HepG2 (cell line): ENCODE results near the gene CTNNAL1. TPM values are rescaled to one million over a fixed set of nuclear protein-coding genes. Genes with fewer than 3 reads are reported as not detected.

Experiments used
- ATAC-seq: fragments of 200-7000 bp; cut with Tn5 transposase; 3 replicates; pipeline ENCODE4 v1.9.1; 2020; ENCODE audit warnings: mild to moderate bottlenecking, moderate library complexity
- BruUV-seq: library from RNA; stranded (reverse); fragments of 400-500 nt; replicated peaks from 2 replicates; lab custom pipeline; 2021; lab: Mats Ljungman, UMichigan
- CTCF ChIA-PET: fragments of 300-600 bp; formaldehyde crosslinking; extraction: SDS; loops from one replicate; lab custom pipeline; 2021; ENCODE audit warnings: low total read pairs, inconsistent platforms, low intra/inter-chr PET ratio; lab: Yijun Ruan, JAX
- POLR2A ChIA-PET: fragments of 350-600 bp; sonication (Branson Sonifier 250); formaldehyde crosslinking; loops from one replicate; lab custom pipeline; 2020; ENCODE audit warnings: antibody characterized with exemption, inconsistent platforms; lab: Yijun Ruan, JAX
- DNase-seq: peaks from one replicate; pipeline ENCODE4 v3.0.0-alpha.2; 2015; ENCODE audit warnings: low spot score
- FAIRE-seq: peaks from 3 replicates; lab custom pipeline; 2011; peaks lifted over from hg19 to GRCh38; lab: Jason Lieb, UNC
- H2AFZ ChIP-seq: one replicate; pipeline ENCODE4 v1.6.1; 2011; ENCODE audit warnings: low read length, inconsistent platforms
- H3K27ac ChIP-seq: fragments of 300-600 bp; 3 replicates; pipeline ENCODE4 v1.8.0; 2011; ENCODE audit warnings: mixed run types, mild to moderate bottlenecking, mixed read lengths, low read length, inconsistent platforms; ENCODE audit not compliant: insufficient read depth; ENCODE audit errors: extremely low read length
- H3K27me3 ChIP-seq, 2 experiments: fragments of 200-600 bp in 1 of 2; 2 replicates in 1 of 2; 3 replicates in 1 of 2; pipeline versions ENCODE4 v1.6.0 to v1.8.0; 2011; ENCODE audit warnings: low read length in 2 of 2, mild to moderate bottlenecking in 2 of 2, moderate library complexity in 2 of 2, inconsistent platforms in 1 of 2; ENCODE audit not compliant: insufficient read depth in 2 of 2, control insufficient read depth in 1 of 2
- H3K36me3 ChIP-seq, 2 experiments: fragments of 200-600 bp in 1 of 2; replicated peaks in 1 of 2; 2 replicates in 1 of 2; 3 replicates in 1 of 2; pipeline versions ENCODE4 v1.5.1 to v1.8.0; 2011; ENCODE audit warnings: low read length in 2 of 2, inconsistent platforms in 1 of 2; ENCODE audit not compliant: insufficient read depth in 2 of 2, control insufficient read depth in 1 of 2
- H3K4me1 ChIP-seq: 2 replicates; pipeline ENCODE4 v1.5.1; 2012; ENCODE audit warnings: low read length, inconsistent platforms; ENCODE audit not compliant: insufficient read depth
- H3K4me2 ChIP-seq: 2 replicates; pipeline ENCODE4 v1.6.0; 2011; ENCODE audit warnings: low read depth, low read length, inconsistent platforms
- H3K4me3 ChIP-seq, 3 experiments: fragments of 200-600 bp in 1 of 3; sonication (generic), shearing (Covaris generic) in 1 of 3; replicated peaks in 1 of 3; 2 replicates each; pipeline ENCODE4 v1.5.1; 2011 to 2016; ENCODE audit warnings: low read length in 3 of 3, inconsistent platforms in 2 of 3, low read depth in 2 of 3, mild to moderate bottlenecking in 2 of 3, control low read depth in 1 of 3, mixed read lengths in 1 of 3; ENCODE audit not compliant: insufficient read depth in 1 of 3
- H3K79me2 ChIP-seq: one replicate; pipeline ENCODE4 v1.6.1; 2011; ENCODE audit warnings: low read length, inconsistent platforms; ENCODE audit not compliant: insufficient read depth
- H3K9ac ChIP-seq: 2 replicates; pipeline ENCODE4 v1.6.0; 2011; ENCODE audit warnings: mild to moderate bottlenecking, low read depth, low read length, inconsistent platforms; ENCODE audit not compliant: insufficient read depth
- H3K9me3 ChIP-seq: 2 replicates; pipeline ENCODE4 v1.5.1; 2012; ENCODE audit warnings: mild to moderate bottlenecking, low read length
- H4K20me1 ChIP-seq: 2 replicates; pipeline ENCODE4 v1.6.0; 2011; ENCODE audit warnings: inconsistent platforms, mild to moderate bottlenecking, low read length, moderate library complexity; ENCODE audit not compliant: insufficient read depth
- CEBPG ChIP-seq: IDR thresholded peaks from 2 replicates; pipeline ENCODE4 v1.6.1; 2016
- DPF2 ChIP-seq: sonication (generic); formaldehyde crosslinking; IDR thresholded peaks from 2 replicates; pipeline ENCODE4 v1.4.0; 2020; ENCODE audit warnings: mild to moderate bottlenecking, low read depth, missing genetic modification reagents, borderline replicate concordance
- GABPA ChIP-seq, 2 experiments: IDR thresholded peaks; 2 replicates each; pipeline ENCODE4 v1.6.1; 2011 to 2016; ENCODE audit warnings: low read depth in 2 of 2, low read length in 1 of 2, missing biosample characterization in 1 of 2, missing genetic modification characterization in 1 of 2
- KDM2A ChIP-seq: sonication (generic); formaldehyde crosslinking; IDR thresholded peaks from 2 replicates; pipeline ENCODE4 v1.4.0; 2020; ENCODE audit warnings: low read depth, missing genetic modification reagents, borderline replicate concordance
- KDM5B ChIP-seq: sonication (generic); formaldehyde crosslinking; IDR thresholded peaks from 2 replicates; pipeline ENCODE4 v1.4.0; 2020; ENCODE audit warnings: missing genetic modification reagents, mild to moderate bottlenecking, borderline replicate concordance
- RBFOX2 ChIP-seq: fragments of 200-400 bp; formaldehyde crosslinking; IDR thresholded peaks from 2 replicates; pipeline ENCODE4 v1.6.1; 2017; ENCODE audit warnings: low read depth, mild to moderate bottlenecking, low read length
- YEATS4 ChIP-seq: sonication (generic); formaldehyde crosslinking; IDR thresholded peaks from 2 replicates; pipeline ENCODE4 v1.4.0; 2020; ENCODE audit warnings: missing genetic modification reagents, borderline replicate concordance
- ZBTB44 ChIP-seq: sonication (generic); formaldehyde crosslinking; IDR thresholded peaks from 2 replicates; pipeline ENCODE4 v1.4.0; 2020; ENCODE audit warnings: missing genetic modification reagents
- ZNF274 ChIP-seq: sonication (generic); formaldehyde crosslinking; IDR thresholded peaks from 2 replicates; pipeline ENCODE4 v1.5.1; 2020; ENCODE audit warnings: mild to moderate bottlenecking, missing genetic modification reagents
- ZNF296 ChIP-seq: sonication (generic); formaldehyde crosslinking; conservative IDR thresholded peaks from 2 replicates; pipeline ENCODE4 v1.5.0; 2020; ENCODE audit warnings: mild to moderate bottlenecking, missing genetic modification reagents
- ZNF451 ChIP-seq: sonication (generic); formaldehyde crosslinking; IDR thresholded peaks from 2 replicates; pipeline ENCODE4 v1.5.0; 2020; ENCODE audit warnings: mild to moderate bottlenecking, missing genetic modification reagents
- ZNF720 ChIP-seq: sonication (generic); formaldehyde crosslinking; IDR thresholded peaks from 2 replicates; pipeline ENCODE4 v1.4.0; 2020; ENCODE audit warnings: missing genetic modification reagents
- WGBS: methylation state at CpG from one replicate; pipeline ENCODE4 v1.1.6; 2017; ENCODE audit warnings: low lambda C conversion rate; 5-methylcytosine and 5-hydroxymethylcytosine counted together
- in situ Hi-C: cut with HindIII; loops from 2 replicates; pipeline ENCODE4 v1.10.0; 2017; ENCODE audit warnings: low pct_unique_long_range_greater_than_20kb; ENCODE audit not compliant: extremely low pct_ligation_motif_present
- intact Hi-C: fragments of 100-400 bp; cut with micrococcal nuclease; formaldehyde crosslinking; loops from one replicate; pipeline ENCODE4 v1.10.0; 2022; ENCODE audit not compliant: unreplicated experiment
- polyA plus RNA-seq, 8 experiments: library from polyadenylated mRNA; depleted of rRNA in 3 of 8; stranded (reverse) in 7 of 8; unstranded in 1 of 8; fragments of >200 nt; fragmentation: Illumina TruSeq in 4 of 8; extraction: Trizol in 4 of 8; gene quantifications; 2 replicates each; pipeline versions ENCODE4 v1.2.1 to v1.2.3, GENCODE V29; 2011 to 2016; ENCODE audit warnings: low read depth in 4 of 8, missing spikeins in 1 of 8, mixed read lengths in 1 of 8; ENCODE audit not compliant: insufficient read depth in 1 of 8
- total RNA-seq, 5 experiments: library from RNA; depleted of rRNA; stranded (reverse); fragments of >200 nt; fragmentation: Illumina TruSeq; extraction: Trizol; gene quantifications; 2 replicates each; pipeline ENCODE4 v1.2.3, GENCODE V29; 2016; ENCODE audit warnings: low read depth in 1 of 5
- TF ChIP-seq, protein P1 (sequence below): sonication (generic); formaldehyde crosslinking; IDR thresholded peaks from 2 replicates; pipeline ENCODE4 v1.9.0; 2022; ENCODE audit warnings: low read depth, missing genetic modification reagents
- TF ChIP-seq, protein P2 (sequence below): IDR thresholded peaks from 2 replicates; pipeline ENCODE4 v1.6.1; 2016

Gene CTNNAL1
- total and polyA plus RNA-seq, 2 of the 13 experiments (the other 11 are each of a cell fraction or from before 2014, with no cell fraction given) = 32.0 to 162 TPM

- TF ChIP-seq ZBTB44 (CRISPR knock-in tag) (no peak), ZNF451 (CRISPR knock-in tag) (no peak), KDM2A (CRISPR knock-in tag) (no peak), YEATS4 (no peak), GABPA (IDR thresholded peaks at IDR 0.05; ENCODE audit: low read depth, low read length) (no peak), GABPA (CRISPR knock-in tag; IDR thresholded peaks at IDR 0.05; ENCODE audit: low read depth) (no peak), DPF2 (no peak), RBFOX2 (no peak), CEBPG (CRISPR knock-in tag) (no peak), ZNF274 (CRISPR knock-in tag) (no peak), ZNF296 (no peak), ZNF720 (CRISPR knock-in tag) (no peak), KDM5B (CRISPR knock-in tag) (no peak)
- TF ChIP-seq, protein P1, sequence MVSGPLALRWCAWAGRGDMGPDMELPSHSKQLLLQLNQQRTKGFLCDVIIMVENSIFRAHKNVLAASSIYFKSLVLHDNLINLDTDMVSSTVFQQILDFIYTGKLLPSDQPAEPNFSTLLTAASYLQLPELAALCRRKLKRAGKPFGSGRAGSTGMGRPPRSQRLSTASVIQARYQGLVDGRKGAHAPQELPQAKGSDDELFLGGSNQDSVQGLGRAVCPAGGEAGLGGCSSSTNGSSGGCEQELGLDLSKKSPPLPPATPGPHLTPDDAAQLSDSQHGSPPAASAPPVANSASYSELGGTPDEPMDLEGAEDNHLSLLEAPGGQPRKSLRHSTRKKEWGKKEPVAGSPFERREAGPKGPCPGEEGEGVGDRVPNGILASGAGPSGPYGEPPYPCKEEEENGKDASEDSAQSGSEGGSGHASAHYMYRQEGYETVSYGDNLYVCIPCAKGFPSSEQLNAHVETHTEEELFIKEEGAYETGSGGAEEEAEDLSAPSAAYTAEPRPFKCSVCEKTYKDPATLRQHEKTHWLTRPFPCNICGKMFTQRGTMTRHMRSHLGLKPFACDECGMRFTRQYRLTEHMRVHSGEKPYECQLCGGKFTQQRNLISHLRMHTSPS (CRISPR knock-in tag) = no peak
- TF ChIP-seq, protein P2, sequence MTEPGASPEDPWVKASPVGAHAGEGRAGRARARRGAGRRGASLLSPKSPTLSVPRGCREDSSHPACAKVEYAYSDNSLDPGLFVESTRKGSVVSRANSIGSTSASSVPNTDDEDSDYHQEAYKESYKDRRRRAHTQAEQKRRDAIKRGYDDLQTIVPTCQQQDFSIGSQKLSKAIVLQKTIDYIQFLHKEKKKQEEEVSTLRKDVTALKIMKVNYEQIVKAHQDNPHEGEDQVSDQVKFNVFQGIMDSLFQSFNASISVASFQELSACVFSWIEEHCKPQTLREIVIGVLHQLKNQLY (CRISPR knock-in tag) = no peak
- intact Hi-C loops = no loop called here
- FAIRE-seq (no peak), DNase-seq (no peak), ATAC-seq (no peak)
- BruUV-seq = no TSS peak
- Histone ChIP-seq H3K9me3 (no peaks in the 10 kb centered on the region), H2AFZ (no peak overlapping the region), H4K20me1 (no peaks in the 10 kb centered on the region), H3K36me3 (peaks cover 8 to 13% of the 10 kb centered on the region in 2 experiments; a peak in 3 of 5 replicates), H3K9ac (no peak overlapping the region), H3K4me3 (no peak overlapping the region), H3K27me3 (no peaks in the 10 kb centered on the region), H3K4me2 (no peak overlapping the region), H3K4me1 (no peaks in the 10 kb centered on the region), H3K27ac (no peak overlapping the region), H3K79me2 (no peaks in the 10 kb centered on the region)
- 76% methylated on average over 6 of the region's 6 CpGs for WGBS
- CTCF ChIA-PET = no interaction called here
- POLR2A ChIA-PET = no interaction called here
- in situ Hi-C loops = no loop called here
Measured at GRCh38 chr9:108960331-108960730, 53.0 kb downstream of the CTNNAL1 start.
